Gastrocnemius medialis (tissue), 4 donors: ENCODE results near the gene B4GALT1. TPM values are rescaled to one million over a fixed set of nuclear protein-coding genes. Genes with fewer than 3 reads are reported as not detected.

Experiments
- ATAC-seq, 2 donors: fragments of 150-250 bp; one replicate each; pipeline ENCODE4 v1.9.1; 2016
- DNase-seq, 2 donors: peaks; one replicate each; pipeline ENCODE4 v3.0.0-alpha.2; 2019
- H3K27ac ChIP-seq, 4 donors: fragments of 200-600 bp; sonication (generic); 1 replicate in 1 of 4; 2 replicates in 3 of 4; pipeline ENCODE4 v1.5.1; 2016 to 2018; ENCODE audit warnings: mild to moderate bottlenecking in 2 of 4, moderate library complexity in 1 of 4
- H3K27me3 ChIP-seq, 3 donors: fragments of 200-600 bp; sonication (generic) in 2 of 3; 1 replicate in 1 of 3; 2 replicates in 2 of 3; pipeline versions ENCODE4 v1.5.1 to v1.6.0; 2016 to 2019; ENCODE audit warnings: mild to moderate bottlenecking in 1 of 3, moderate library complexity in 1 of 3
- H3K36me3 ChIP-seq, 2 donors: fragments of 200-600 bp; sonication (generic) in 1 of 2; one replicate each; pipeline ENCODE4 v1.5.1; 2017 to 2018
- H3K4me1 ChIP-seq, 2 donors: fragments of 200-600 bp; sonication (generic) in 1 of 2; one replicate each; pipeline ENCODE4 v1.5.1; 2016 to 2017; ENCODE audit warnings: mild to moderate bottlenecking in 2 of 2
- H3K4me3 ChIP-seq, 4 donors: fragments of 200-600 bp; sonication (generic) in 3 of 4; 1 replicate in 1 of 4; 2 replicates in 3 of 4; pipeline ENCODE4 v1.5.1; 2016 to 2019; ENCODE audit warnings: mild to moderate bottlenecking in 2 of 4
- H3K9me3 ChIP-seq, 3 donors: fragments of 200-600 bp; sonication (generic) in 2 of 3; 1 replicate in 1 of 3; 2 replicates in 2 of 3; pipeline ENCODE4 v1.5.1; 2016 to 2019
- CTCF ChIP-seq, 5 experiments: fragments of 450-650 bp in 3 of 5; fragments of 200-600 bp in 2 of 5; sonication (generic) in 2 of 5; IDR thresholded peaks in 4 of 5; conservative IDR thresholded peaks in 1 of 5; 1 replicate in 4 of 5; 2 replicates in 1 of 5; pipeline ENCODE4 v1.5.1; 2016 to 2019; ENCODE audit warnings: antibody characterized with exemption in 5 of 5, mild to moderate bottlenecking in 3 of 5, moderate library complexity in 3 of 5
- POLR2A ChIP-seq, 2 donors: fragments of 450-650 bp; IDR thresholded peaks; one replicate each; pipeline ENCODE4 v1.6.1; 2017; ENCODE audit warnings: antibody characterized with exemption in 2 of 2, mild to moderate bottlenecking in 2 of 2, moderate library complexity in 2 of 2
- in situ Hi-C, 4 donors: fragments of 200-750 bp; cut with MboI; loops; one replicate each; pipeline versions ENCODE4 v1.15.0 to v1.8.0; 2017; ENCODE audit warnings: low sequenced_read_pairs in 4 of 4
- intact Hi-C: fragments of 100-400 bp; cut with DNase I; formaldehyde crosslinking; loops from one replicate; pipeline ENCODE4 v1.15.1; 2023; ENCODE audit warnings: low total_unique reads
- total RNA-seq, 4 donors: library from RNA; depleted of rRNA; stranded (reverse); fragments of >200 nt; gene quantifications; one replicate each; pipeline versions ENCODE4 v1.1.0 to v1.2.3, GENCODE V29; 2016

The B4GALT1 gene
- total RNA-seq, 4 donors from 2014 or later: 24.2 to 56.2 (median 42.7) TPM

DNA sequence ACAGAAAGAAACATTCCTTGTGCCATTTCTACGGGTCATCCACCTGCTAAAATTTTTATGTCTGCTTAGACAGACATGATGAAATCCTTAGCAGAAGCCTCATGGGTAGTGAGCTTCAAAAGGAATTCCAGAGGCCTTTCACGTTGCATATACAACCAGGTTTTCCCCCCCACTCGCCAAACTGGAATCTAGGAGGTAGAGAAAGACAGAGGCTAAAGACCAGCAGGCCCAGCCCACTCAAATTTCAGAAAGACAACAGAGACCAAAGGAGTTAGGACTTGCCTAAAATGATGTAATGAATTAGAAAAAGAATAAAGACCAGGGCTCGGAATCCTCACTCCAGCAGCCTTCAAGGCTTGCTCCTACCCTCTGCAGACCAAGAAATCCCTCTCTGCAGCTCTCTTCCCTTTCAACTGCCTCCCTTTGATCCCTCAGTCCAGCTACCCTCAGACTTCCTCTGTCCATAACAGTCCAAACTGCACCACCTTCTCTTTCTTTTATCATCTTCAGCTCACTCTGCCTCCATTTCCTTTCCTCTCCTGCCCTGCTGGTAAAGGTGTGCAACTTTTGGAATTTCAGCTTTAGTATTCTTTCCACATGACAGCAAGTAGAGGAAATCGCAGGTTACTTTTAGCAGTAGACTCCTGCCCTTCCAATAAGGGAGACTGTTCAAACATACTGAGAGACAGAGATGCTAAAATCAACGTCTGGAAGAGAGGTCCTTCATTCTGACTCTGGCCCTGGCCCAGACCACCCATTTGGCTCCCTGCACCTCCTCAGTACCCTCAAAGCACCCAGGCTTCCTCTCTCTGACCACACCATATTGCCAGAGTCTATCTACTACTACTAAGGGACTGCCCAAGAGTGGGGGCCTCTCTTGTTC is 8.9 kb downstream of the B4GALT1 start:
- Histone ChIP-seq H3K27ac (peak overlapping the region; percentile 96 to 99 (median 99)), H3K4me3 (no peak overlapping the region), H3K9me3 (no peaks in the 10 kb centered on the region), H3K4me1 (peaks cover 85 to 89% of the 10 kb centered on the region in 2 donors), H3K36me3 (no peaks in the 10 kb centered on the region), H3K27me3 (no peaks in the 10 kb centered on the region)
- DNase-seq: no peak
- no peak for ATAC-seq
- TF ChIP-seq POLR2A (IDR thresholded peaks at IDR 0.05) (no peak), CTCF (IDR thresholded peaks at IDR 0.05 in 4 of 5, conservative IDR thresholded peaks at IDR 0.05 in 1 of 5) (no peak)
- intact Hi-C loops: no loop called here
- in situ Hi-C loops: loop anchor here in 1 of 4 donors (25.0 kb wide), 1 partner anchor 771 kb away; the partner anchor contains the start of gene ACO1

DNA sequence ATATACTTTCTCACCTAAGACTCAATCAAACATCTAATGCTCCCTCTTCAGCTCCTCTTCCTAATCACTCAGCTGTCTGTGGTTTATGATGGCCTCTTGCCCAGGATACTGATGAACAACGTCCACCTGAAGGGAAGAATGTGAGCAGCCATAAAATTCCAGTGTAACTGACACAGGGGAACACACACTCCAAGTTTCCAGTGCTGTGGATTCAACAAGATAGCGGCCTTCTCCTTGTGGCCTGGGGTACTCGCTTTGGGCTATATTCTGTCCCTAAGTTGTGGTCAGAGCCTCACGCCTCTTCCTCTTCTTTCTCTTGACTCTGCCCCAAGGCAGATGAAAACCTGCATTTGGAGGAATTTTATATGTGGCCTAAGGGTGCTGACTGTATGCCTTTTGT is 11.7 kb downstream of the B4GALT1 start:
- H3K27ac ChIP-seq: peak overlapping the region; percentile 30 to 99 (median 99)
- intact Hi-C loops: no loop called here

GRCh38 chr9:33154371-33154770 is 12.8 kb downstream of the B4GALT1 start:
- H3K4me1 ChIP-seq: peaks cover 75 to 78% of the 10 kb centered on the region in 2 donors
- no peaks in the 10 kb centered on the region for H3K27me3 ChIP-seq
- DNase-seq (no peak), ATAC-seq (no peak)
- no peaks in the 10 kb centered on the region for H3K36me3 ChIP-seq
- H3K9me3 ChIP-seq: no peaks in the 10 kb centered on the region
- intact Hi-C loops (no loop called here), in situ Hi-C loops (loop anchor here in 1 of 4 donors (25.0 kb wide), 1 partner anchor 767 kb away; the partner anchor contains the start of gene ACO1)
- H3K4me3 ChIP-seq: no peak overlapping the region
- H3K27ac ChIP-seq: peak overlapping the region in 2 of 4 donors; percentile 99
- TF ChIP-seq CTCF (IDR thresholded peaks at IDR 0.05 in 4 of 5, conservative IDR thresholded peaks at IDR 0.05 in 1 of 5) (no peak), POLR2A (IDR thresholded peaks at IDR 0.05) (no peak)

More for the DNA sequence above, 11.7 kb downstream of the B4GALT1 start:
- no peaks in the 10 kb centered on the region for H3K27me3 ChIP-seq
- no peaks in the 10 kb centered on the region for H3K9me3 ChIP-seq
- H3K4me3 ChIP-seq: no peak overlapping the region
- in situ Hi-C loops: loop anchor here in 1 of 4 donors (25.0 kb wide), 1 partner anchor 768 kb away; the partner anchor contains the start of gene ACO1
- no peak for DNase-seq
- H3K4me1 ChIP-seq: peaks cover 78 to 79% of the 10 kb centered on the region in 2 donors
- ATAC-seq: no peak
- no peak for TF ChIP-seq POLR2A (IDR thresholded peaks at IDR 0.05)
- TF ChIP-seq CTCF (IDR thresholded peaks at IDR 0.05 in 4 of 5, conservative IDR thresholded peaks at IDR 0.05 in 1 of 5): no peak
- H3K36me3 ChIP-seq: no peaks in the 10 kb centered on the region

- Histone ChIP-seq H3K36me3 (no peaks in the 10 kb centered on the region), H3K27ac (peak overlapping the region in 1 of 4 donors; percentile 0), H3K9me3 (no peaks in the 10 kb centered on the region), H3K4me1 (peaks cover 74 to 77% of the 10 kb centered on the region in 2 donors), H3K27me3 (no peaks in the 10 kb centered on the region), H3K4me3 (no peak overlapping the region)
- TF ChIP-seq POLR2A (IDR thresholded peaks at IDR 0.05) (no peak), CTCF (IDR thresholded peaks at IDR 0.05 in 4 of 5, conservative IDR thresholded peaks at IDR 0.05 in 1 of 5) (no peak)
- DNase-seq: no peak
- intact Hi-C loops: no loop called here
- no peak for ATAC-seq
- in situ Hi-C loops: loop anchor here in 1 of 4 donors (25.0 kb wide), 1 partner anchor 766 kb away; the partner anchor contains the start of gene ACO1
Measured at GRCh38 chr9:33153666-33154065, 13.5 kb downstream of the B4GALT1 start.
